Activated CD4-positive, alpha-beta T cell treated with anti-CD3 and anti-CD28 coated beads for 36 hours (primary cell): ENCODE measurements around the gene DPH7. TPM values are rescaled to one million over a fixed set of nuclear protein-coding genes. Genes with fewer than 3 reads are reported as not detected.
"Not testable (repeated sequence)": the region's sequence is repeated elsewhere in the genome, so short reads cannot be mapped to it uniquely, and the experiment has no call there.

Experiments used
- ATAC-seq: fragments of 200-7000 bp; cut with Tn5 transposase; one replicate; pipeline ENCODE4 v1.10.0; 2021; ENCODE audit warnings: mild to moderate bottlenecking, moderate library complexity
- CTCF ChIA-PET: fragments of 350-600 bp; sonication (Branson Sonifier 250); formaldehyde crosslinking; loops from one replicate; lab custom pipeline; 2021; ENCODE audit warnings: antibody characterized with exemption; lab: Charles Lee
- POLR2A ChIA-PET: fragments of 350-600 bp; sonication (Branson Sonifier 250); formaldehyde crosslinking; loops from one replicate; lab custom pipeline; 2021; ENCODE audit warnings: antibody characterized with exemption, inconsistent platforms; lab: Charles Lee
- DNase-seq: peaks from one replicate; pipeline ENCODE4 v3.0.0-alpha.2; 2020
- H3K27ac Mint-ChIP-seq: one replicate; pipeline ENCODE4 v1.8.0; 2021; ENCODE audit warnings: mixed read lengths
- H3K27me3 Mint-ChIP-seq: one replicate; pipeline ENCODE4 v1.8.0; 2021; ENCODE audit warnings: mixed read lengths
- H3K36me3 Mint-ChIP-seq: one replicate; pipeline ENCODE4 v1.8.0; 2021; ENCODE audit warnings: low read depth, mixed read lengths
- H3K4me1 Mint-ChIP-seq: one replicate; pipeline ENCODE4 v1.8.0; 2021; ENCODE audit warnings: mixed read lengths
- H3K4me3 Mint-ChIP-seq: one replicate; pipeline ENCODE4 v1.8.0; 2021; ENCODE audit warnings: mild to moderate bottlenecking, moderate library complexity, mixed read lengths
- H3K9me3 Mint-ChIP-seq: one replicate; pipeline ENCODE4 v1.8.0; 2021; ENCODE audit warnings: low read depth, mixed read lengths
- intact Hi-C, 2 experiments: fragments of 100-400 bp; cut with DNase I in 1 of 2; cut with micrococcal nuclease in 1 of 2; formaldehyde crosslinking; loops; one replicate each; pipeline versions ENCODE4 v1.14.2 to v1.15.1; 2022 to 2024; cut with DNase I, micrococcal nuclease
- total RNA-seq, 2 experiments: library from RNA; stranded (reverse); gene quantifications; one replicate each; pipeline ENCODE4 v1.2.3, GENCODE V29; 2021

The DPH7 gene
- total RNA-seq, 2 experiments from 2014 or later, result 23.5 to 29.1 TPM

GRCh38 chr9:137524981-137525317 is 53.8 kb downstream of the DPH7 start:
- H3K4me3 Mint-ChIP-seq, result no peak overlapping the region
- ATAC-seq (no peak), DNase-seq (no peak)
- H3K36me3 Mint-ChIP-seq, result no peaks in the 10 kb centered on the region
- peaks cover 4% of the 10 kb centered on the region for H3K4me1 Mint-ChIP-seq
- CTCF ChIA-PET, result interaction anchor here (0.7 to 1.0 kb wide), 5 partner anchors 8 to 100 kb away, joined by 3 to 5 read pairs (median 4); no protein-coding TSS in a partner anchor
- intact Hi-C loops, result loop anchor here (1.0 to 10.0 kb wide), 2 partner anchors 102 to 230 kb away; partner anchors contain the start of genes EXD3 (in 1 of the 2) and NOXA1 (in 1 of the 2)
- H3K27ac Mint-ChIP-seq, result no peak overlapping the region
- POLR2A ChIA-PET, result no interaction called here
- no peaks in the 10 kb centered on the region for H3K27me3 Mint-ChIP-seq
- H3K9me3 Mint-ChIP-seq, result no peaks in the 10 kb centered on the region

- Mint-ChIP-seq H3K9me3 (no peaks in the 10 kb centered on the region), H3K36me3 (no peaks in the 10 kb centered on the region), H3K27ac (no peak overlapping the region), H3K4me3 (no peak overlapping the region), H3K4me1 (peaks cover 2% of the 10 kb centered on the region), H3K27me3 (no peaks in the 10 kb centered on the region)
- DNase-seq, result no peak
- ChIA-PET CTCF (interaction anchor here (0.7 to 1.0 kb wide), 5 partner anchors 8 to 99 kb away, joined by 3 to 5 read pairs (median 4); no protein-coding TSS in a partner anchor), POLR2A (no interaction called here)
- intact Hi-C loops, result loop anchor here (1.0 to 10.0 kb wide), 2 partner anchors 101 to 230 kb away; partner anchors contain the start of genes EXD3 (in 1 of the 2) and NOXA1 (in 1 of the 2)
- no peak for ATAC-seq
Observed at GRCh38 chr9:137524161-137524980, 54.4 kb downstream of the DPH7 start.

- CTCF ChIA-PET, result interaction anchor here (0.7 to 0.8 kb wide), 2 partner anchors 23 to 62 kb away, joined by 3 to 4 read pairs; no protein-coding TSS in a partner anchor
- H3K9me3 Mint-ChIP-seq, result no peaks in the 10 kb centered on the region
- no peak overlapping the region for H3K27ac Mint-ChIP-seq
- ATAC-seq, result no peak
- intact Hi-C loops, result loop anchor here in 1 of 2 experiments (10.0 kb wide), 1 partner anchor 228 kb away; no protein-coding TSS in a partner anchor
- H3K4me3 Mint-ChIP-seq, result no peak overlapping the region
- H3K27me3 Mint-ChIP-seq, result no peaks in the 10 kb centered on the region
- H3K36me3 Mint-ChIP-seq, result no peaks in the 10 kb centered on the region
- no peak for DNase-seq
- POLR2A ChIA-PET, result interaction anchor here (0.6 kb wide), 1 partner anchor 357 kb away, joined by 5 read pairs; no protein-coding TSS in a partner anchor
- H3K4me1 Mint-ChIP-seq, result no peaks in the 10 kb centered on the region
Observed at GRCh38 chr9:137522746-137523455, 55.8 kb downstream of the DPH7 start.

GRCh38 chr9:137521405-137521985 is 57.2 kb downstream of the DPH7 start:
- intact Hi-C loops, result loop anchor here in 1 of 2 experiments (10.0 kb wide), 1 partner anchor 227 kb away; no protein-coding TSS in a partner anchor
- Mint-ChIP-seq H3K27me3 (no peaks in the 10 kb centered on the region), H3K27ac (no peak overlapping the region), H3K4me3 (no peak overlapping the region), H3K4me1 (no peaks in the 10 kb centered on the region), H3K36me3 (no peaks in the 10 kb centered on the region), H3K9me3 (no peaks in the 10 kb centered on the region)
- ChIA-PET POLR2A (no interaction called here), CTCF (no interaction called here)
- DNase-seq (no peak), ATAC-seq (no peak)

GRCh38 chr9:137520614-137521404 is 57.9 kb downstream of the DPH7 start:
- H3K9me3 Mint-ChIP-seq, result no peaks in the 10 kb centered on the region
- POLR2A ChIA-PET, result no interaction called here
- H3K4me3 Mint-ChIP-seq, result no peak overlapping the region
- intact Hi-C loops, result loop anchor here in 1 of 2 experiments (10.0 kb wide), 1 partner anchor 226 kb away; no protein-coding TSS in a partner anchor
- no peaks in the 10 kb centered on the region for H3K27me3 Mint-ChIP-seq
- no peak for DNase-seq
- H3K36me3 Mint-ChIP-seq, result no peaks in the 10 kb centered on the region
- CTCF ChIA-PET, result no interaction called here
- no peak for ATAC-seq
- no peaks in the 10 kb centered on the region for H3K4me1 Mint-ChIP-seq
- H3K27ac Mint-ChIP-seq, result no peak overlapping the region

- no peak for DNase-seq
- POLR2A ChIA-PET, result no interaction called here
- Mint-ChIP-seq H3K9me3 (no peaks in the 10 kb centered on the region), H3K36me3 (no peaks in the 10 kb centered on the region), H3K4me1 (no peaks in the 10 kb centered on the region), H3K27me3 (no peaks in the 10 kb centered on the region), H3K27ac (no peak overlapping the region), H3K4me3 (no peak overlapping the region)
- CTCF ChIA-PET, result no interaction called here
- ATAC-seq, result no peak
- intact Hi-C loops, result no loop called here
Observed at GRCh38 chr9:137519553-137519952, 59.2 kb downstream of the DPH7 start.

GRCh38 chr9:137518661-137519459 is 59.9 kb downstream of the DPH7 start:
- ATAC-seq, H3K4me1 Mint-ChIP-seq, H3K36me3 Mint-ChIP-seq, DNase-seq, CTCF ChIA-PET, intact Hi-C loops, POLR2A ChIA-PET, H3K27me3 Mint-ChIP-seq, H3K9me3 Mint-ChIP-seq, H3K4me3 Mint-ChIP-seq, H3K27ac Mint-ChIP-seq: not testable (repeated sequence)

- ATAC-seq (no peak), DNase-seq (no peak)
- H3K4me3 Mint-ChIP-seq, result no peak overlapping the region
- no peaks in the 10 kb centered on the region for H3K4me1 Mint-ChIP-seq
- POLR2A ChIA-PET, result no interaction called here
- CTCF ChIA-PET, result interaction anchor here (0.6 to 0.8 kb wide), 2 partner anchors 9 to 100 kb away, joined by 3 read pairs; no protein-coding TSS in a partner anchor
- H3K36me3 Mint-ChIP-seq, result no peaks in the 10 kb centered on the region
- no peaks in the 10 kb centered on the region for H3K27me3 Mint-ChIP-seq
- no peaks in the 10 kb centered on the region for H3K9me3 Mint-ChIP-seq
- intact Hi-C loops, result no loop called here
- H3K27ac Mint-ChIP-seq, result no peak overlapping the region
Observed at GRCh38 chr9:137516144-137516917, 62.4 kb downstream of the DPH7 start.

GRCh38 chr9:137515338-137515724 is 63.4 kb downstream of the DPH7 start:
- ATAC-seq, result no peak
- Mint-ChIP-seq H3K9me3 (no peaks in the 10 kb centered on the region), H3K27me3 (no peaks in the 10 kb centered on the region), H3K27ac (no peak overlapping the region), H3K4me1 (no peaks in the 10 kb centered on the region), H3K36me3 (no peaks in the 10 kb centered on the region), H3K4me3 (no peak overlapping the region)
- intact Hi-C loops, result no loop called here
- no peak for DNase-seq
- ChIA-PET CTCF (no interaction called here), POLR2A (no interaction called here)
